A549 (cell line): ENCODE results near the gene LCE5A. TPM values are rescaled to one million over a fixed set of nuclear protein-coding genes. Genes with fewer than 3 reads are reported as not detected.
A peak's percentile ranks its signal among the peaks of the same experiment; 100 is the strongest.

Experiments used
- ATAC-seq, 2 experiments: fragments of 200-7000 bp in 1 of 2; fragments of >200 bp in 1 of 2; cut with Nextera tagmentation in 1 of 2; cut with Tn5 transposase in 1 of 2; 3 replicates each; pipeline versions ENCODE4 v1.8.0 to v1.9.1; 2018 to 2020; ENCODE audit warnings: mild to moderate bottlenecking in 1 of 2, moderate library complexity in 1 of 2
- CTCF ChIA-PET: fragments of 300-600 bp; sonication (Branson Sonifier 250); formaldehyde crosslinking; extraction: SDS; loops from one replicate; lab custom pipeline; 2021; ENCODE audit warnings: antibody characterized with exemption, inconsistent platforms; lab: Yijun Ruan, JAX
- POLR2A ChIA-PET: fragments of 350-600 bp; formaldehyde crosslinking; extraction: SDS; loops from one replicate; lab custom pipeline; 2021; ENCODE audit warnings: antibody characterized with exemption, inconsistent platforms; lab: Yijun Ruan, JAX
- DNase-seq, 2 experiments: peaks; one replicate each; pipeline versions ENCODE4 v3.0.0 to v3.0.0-alpha.2; 2011 to 2016; ENCODE audit warnings: low read depth in 1 of 2, low spot score in 1 of 2
- FAIRE-seq: peaks from 2 replicates; lab custom pipeline; 2011; peaks lifted over from hg19 to GRCh38; lab: Jason Lieb, UNC
- H3K27ac ChIP-seq, 2 experiments: fragments of >200 bp; sonication (Bioruptor Twin); formaldehyde crosslinking; 3 replicates each; pipeline ENCODE4 v1.5.1; 2016 to 2017
- H3K4me1 ChIP-seq: fragments of >200 bp; sonication (Bioruptor Twin); formaldehyde crosslinking; 3 replicates; pipeline ENCODE4 v1.6.1; 2016
- H3K4me2 ChIP-seq: fragments of >200 bp; sonication (Bioruptor Twin); formaldehyde crosslinking; 3 replicates; pipeline ENCODE4 v1.6.1; 2016
- H3K4me3 ChIP-seq: fragments of >200 bp; sonication (Bioruptor Twin); formaldehyde crosslinking; 3 replicates; pipeline ENCODE4 v1.5.1; 2016
- H3K9me3 ChIP-seq: fragments of >200 bp; sonication (Bioruptor Twin); formaldehyde crosslinking; 3 replicates; pipeline ENCODE4 v1.6.1; 2016
- CBX2 ChIP-seq: fragments of 200-600 bp; sonication (generic); IDR thresholded peaks from 2 replicates; pipeline ENCODE4 v1.6.1; 2016; ENCODE audit warnings: low read depth, mild to moderate bottlenecking, borderline replicate concordance
- CEBPB ChIP-seq, 2 experiments: fragments of >200 bp in 1 of 2; sonication (Bioruptor Twin) in 1 of 2; formaldehyde crosslinking in 1 of 2; IDR thresholded peaks; 2 replicates each; pipeline ENCODE4 v1.6.1; 2012 to 2016
- CHD2 ChIP-seq: fragments of 150-350 bp; IDR thresholded peaks from 2 replicates; pipeline ENCODE4 v1.6.1; 2014; ENCODE audit warnings: low read length; ENCODE audit not compliant: partially characterized antibody
- EHF ChIP-seq: fragments of 250-450 bp; sonication (Bioruptor Pico); IDR thresholded peaks from 2 replicates; pipeline ENCODE4 v1.5.0; 2020; ENCODE audit warnings: mild to moderate bottlenecking
- ESRRA ChIP-seq: fragments of 150-350 bp; IDR thresholded peaks from 2 replicates; pipeline ENCODE4 v1.6.1; 2014; ENCODE audit warnings: mild to moderate bottlenecking, low read length, borderline replicate concordance
- FOSB ChIP-seq: fragments of 250-450 bp; sonication (Bioruptor Pico); IDR thresholded peaks from 2 replicates; pipeline ENCODE4 v1.5.0; 2020; ENCODE audit warnings: mild to moderate bottlenecking, moderate library complexity
- GATA3 ChIP-seq: IDR thresholded peaks from 2 replicates; pipeline ENCODE4 v1.6.1; 2012; ENCODE audit warnings: borderline replicate concordance
- HOXA7 ChIP-seq: fragments of 250-450 bp; sonication (Bioruptor Pico); IDR thresholded peaks from 2 replicates; pipeline ENCODE4 v1.5.0; 2020; ENCODE audit warnings: mild to moderate bottlenecking, moderate library complexity
- KDM5A ChIP-seq: fragments of 200-600 bp; sonication (generic); IDR thresholded peaks from 2 replicates; pipeline ENCODE4 v1.6.1; 2016; ENCODE audit warnings: antibody characterized with exemption, mild to moderate bottlenecking
- MAFK ChIP-seq: fragments of 450-650 bp; IDR thresholded peaks from 2 replicates; pipeline ENCODE4 v1.6.1; 2014; ENCODE audit not compliant: partially characterized antibody
- MAZ ChIP-seq: fragments of 150-350 bp; IDR thresholded peaks from 2 replicates; pipeline ENCODE4 v1.6.1; 2014; ENCODE audit warnings: antibody characterized with exemption, low read depth, low read length, borderline replicate concordance
- MYC ChIP-seq: IDR thresholded peaks from 2 replicates; pipeline ENCODE4 v1.6.1; 2012; ENCODE audit warnings: mild to moderate bottlenecking, inconsistent platforms, low read length, improper control_type of control experiment, borderline replicate concordance
- NR3C1 ChIP-seq: fragments of >200 bp; sonication (Bioruptor Twin); formaldehyde crosslinking; IDR thresholded peaks from 3 replicates; pipeline ENCODE4 v1.6.1; 2017
- PHF8 ChIP-seq: fragments of 200-600 bp; sonication (generic); IDR thresholded peaks from 2 replicates; pipeline ENCODE4 v1.6.1; 2016; ENCODE audit warnings: low read depth, mild to moderate bottlenecking, antibody characterized with exemption, moderate library complexity, borderline replicate concordance
- POLR2AphosphoS2 ChIP-seq: conservative IDR thresholded peaks from 2 replicates; pipeline ENCODE4 v1.6.1; 2012; ENCODE audit warnings: low read length, improper control_type of control experiment, inconsistent platforms
- RAD21 ChIP-seq, 2 experiments: fragments of >200 bp in 1 of 2; sonication (Bioruptor Twin) in 1 of 2; formaldehyde crosslinking in 1 of 2; IDR thresholded peaks in 1 of 2; conservative IDR thresholded peaks in 1 of 2; 2 replicates in 1 of 2; 3 replicates in 1 of 2; pipeline ENCODE4 v1.6.1; 2012 to 2018; ENCODE audit warnings: inconsistent platforms in 1 of 2
- RCOR1 ChIP-seq: fragments of 150-350 bp; IDR thresholded peaks from 2 replicates; pipeline ENCODE4 v1.6.1; 2014; ENCODE audit warnings: antibody characterized with exemption, low read length, low read depth
- RFX5 ChIP-seq: fragments of 450-650 bp; IDR thresholded peaks from 2 replicates; pipeline ENCODE4 v1.7.1; 2014; ENCODE audit warnings: antibody characterized with exemption, mild to moderate bottlenecking, moderate library complexity
- SMC3 ChIP-seq: fragments of >200 bp; sonication (Bioruptor Twin); formaldehyde crosslinking; IDR thresholded peaks from 3 replicates; pipeline ENCODE4 v1.6.1; 2018; ENCODE audit warnings: inconsistent platforms
- ZFP36 ChIP-seq: fragments of 450-650 bp; IDR thresholded peaks from 2 replicates; pipeline ENCODE4 v1.6.1; 2014; ENCODE audit warnings: borderline replicate concordance; ENCODE audit not compliant: partially characterized antibody
- ZNF302 ChIP-seq: fragments of 250-450 bp; sonication (Bioruptor Pico); IDR thresholded peaks from 2 replicates; pipeline ENCODE4 v1.9.0; 2021; ENCODE audit warnings: inconsistent platforms, mild to moderate bottlenecking, moderate library complexity
- WGBS: methylation state at CpG from one replicate; pipeline ENCODE4 v1.1.6; 2017; ENCODE audit errors: missing lambda C conversion rate; 5-methylcytosine and 5-hydroxymethylcytosine counted together
- polyA plus RNA-seq, 4 experiments: library from polyadenylated mRNA; depleted of rRNA in 3 of 4; stranded (reverse); fragments of >200 nt; fragmentation: RNase III in 1 of 4; extraction: RNeasy Plus Mini Kit Qiagen cat#74134 plus additional on column Dnase treatment in 1 of 4; gene quantifications; 2 replicates in 3 of 4; 3 replicates in 1 of 4; pipeline ENCODE4 v1.2.3, GENCODE V29; 2011 to 2017
- TF ChIP-seq, protein P1 (sequence below): fragments of 250-450 bp; sonication (Bioruptor Pico); IDR thresholded peaks from 2 replicates; pipeline ENCODE4 v1.5.0; 2021; ENCODE audit warnings: mild to moderate bottlenecking, moderate library complexity, borderline replicate concordance
- TF ChIP-seq, protein P2 (sequence below): IDR thresholded peaks from 2 replicates; pipeline ENCODE4 v1.6.1; 2012
- TF ChIP-seq, protein P3 (sequence below): fragments of >200 bp; sonication (Bioruptor Twin); formaldehyde crosslinking; IDR thresholded peaks from 2 replicates; pipeline ENCODE4 v1.6.1; 2016
- TF ChIP-seq, protein P4 (sequence below): fragments of >200 bp; sonication (Bioruptor Twin); formaldehyde crosslinking; IDR thresholded peaks from 3 replicates; pipeline ENCODE4 v1.6.1; 2016
- TF ChIP-seq, protein P5 (sequence below): IDR thresholded peaks from 2 replicates; pipeline ENCODE4 v1.6.1; 2012; ENCODE audit warnings: low read depth, borderline replicate concordance

The LCE5A gene
- polyA plus RNA-seq, 2 of the 4 experiments (the other 2 are of a cell fraction) = not detected

DNA sequence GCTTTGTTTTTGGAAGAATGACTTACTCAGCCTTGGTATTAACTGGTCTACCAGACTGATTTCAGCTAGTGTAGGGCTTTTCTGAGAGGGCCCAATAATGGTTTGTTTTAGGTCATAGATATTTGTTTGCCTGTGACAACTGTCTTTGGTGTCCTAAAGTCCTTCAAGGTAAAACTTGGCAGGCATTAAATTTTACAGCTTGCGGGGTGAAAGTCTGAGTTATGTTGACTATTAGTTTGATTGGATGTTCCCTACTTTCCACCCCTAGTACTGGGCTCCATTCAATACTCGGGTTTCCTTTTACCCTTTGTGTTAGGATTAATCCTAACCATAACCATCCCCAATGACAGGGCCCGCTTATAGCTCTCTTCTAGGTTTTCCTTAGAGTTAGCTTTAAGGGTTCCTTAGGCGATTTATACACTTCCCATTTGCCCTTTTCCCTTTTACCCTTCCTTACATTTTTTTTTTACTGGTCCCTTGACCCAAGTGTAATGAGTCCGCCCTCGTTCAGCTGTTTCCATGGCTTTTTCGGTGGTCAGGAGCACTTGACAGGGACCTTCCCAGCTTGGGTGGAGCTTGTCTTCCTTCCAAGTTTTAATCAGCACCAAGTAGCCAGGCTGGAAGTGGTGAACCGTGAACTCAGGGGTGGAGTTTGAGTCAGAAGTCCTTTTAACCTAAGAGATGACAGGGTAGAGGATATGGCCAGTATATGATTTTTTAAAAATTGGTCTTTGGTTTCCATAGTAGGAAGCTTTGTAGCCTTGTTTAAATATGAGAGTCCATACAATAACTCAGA is 28.5 kb upstream of the LCE5A start:
- CTCF ChIA-PET = interaction anchor here (0.6 to 4.5 kb wide), 7 partner anchors 12 to 429 kb away, joined by 3 to 37 read pairs (median 7); no protein-coding TSS in a partner anchor
- DNase-seq (no peak), FAIRE-seq (no peak), ATAC-seq (no peak)
- WGBS = 58% methylated on average over 8 of the region's 8 CpGs
- H3K4me1 ChIP-seq = no peaks in the 10 kb centered on the region
- peaks cover 16% of the 10 kb centered on the region; the same call in 2 of the 3 replicates for H3K9me3 ChIP-seq
- no peak overlapping the region for H3K4me3 ChIP-seq
- H3K27ac ChIP-seq = no peak overlapping the region
- TF ChIP-seq KDM5A = no peak
- TF ChIP-seq MYC = no peak
- no peak for TF ChIP-seq RCOR1
- no peak for TF ChIP-seq ZNF302 (CRISPR knock-in tag)
- TF ChIP-seq MAZ = no peak
- TF ChIP-seq RFX5 = no peak
- no peak for TF ChIP-seq CHD2
- TF ChIP-seq, protein P1, sequence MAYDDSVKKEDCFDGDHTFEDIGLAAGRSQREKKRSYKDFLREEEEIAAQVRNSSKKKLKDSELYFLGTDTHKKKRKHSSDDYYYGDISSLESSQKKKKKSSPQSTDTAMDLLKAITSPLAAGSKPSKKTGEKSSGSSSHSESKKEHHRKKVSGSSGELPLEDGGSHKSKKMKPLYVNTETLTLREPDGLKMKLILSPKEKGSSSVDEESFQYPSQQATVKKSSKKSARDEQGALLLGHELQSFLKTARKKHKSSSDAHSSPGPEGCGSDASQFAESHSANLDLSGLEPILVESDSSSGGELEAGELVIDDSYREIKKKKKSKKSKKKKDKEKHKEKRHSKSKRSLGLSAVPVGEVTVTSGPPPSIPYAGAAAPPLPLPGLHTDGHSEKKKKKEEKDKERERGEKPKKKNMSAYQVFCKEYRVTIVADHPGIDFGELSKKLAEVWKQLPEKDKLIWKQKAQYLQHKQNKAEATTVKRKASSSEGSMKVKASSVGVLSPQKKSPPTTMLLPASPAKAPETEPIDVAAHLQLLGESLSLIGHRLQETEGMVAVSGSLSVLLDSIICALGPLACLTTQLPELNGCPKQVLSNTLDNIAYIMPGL (CRISPR knock-in tag) = no peak
- TF ChIP-seq, protein P2, sequence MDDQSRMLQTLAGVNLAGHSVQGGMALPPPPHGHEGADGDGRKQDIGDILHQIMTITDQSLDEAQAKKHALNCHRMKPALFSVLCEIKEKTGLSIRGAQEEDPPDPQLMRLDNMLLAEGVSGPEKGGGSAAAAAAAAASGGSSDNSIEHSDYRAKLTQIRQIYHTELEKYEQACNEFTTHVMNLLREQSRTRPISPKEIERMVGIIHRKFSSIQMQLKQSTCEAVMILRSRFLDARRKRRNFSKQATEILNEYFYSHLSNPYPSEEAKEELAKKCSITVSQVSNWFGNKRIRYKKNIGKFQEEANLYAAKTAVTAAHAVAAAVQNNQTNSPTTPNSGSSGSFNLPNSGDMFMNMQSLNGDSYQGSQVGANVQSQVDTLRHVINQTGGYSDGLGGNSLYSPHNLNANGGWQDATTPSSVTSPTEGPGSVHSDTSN = no peak
- TF ChIP-seq ESRRA = no peak
- TF ChIP-seq PHF8 = no peak
- H3K4me2 ChIP-seq = no peak overlapping the region
- POLR2A ChIA-PET = no interaction called here

DNA sequence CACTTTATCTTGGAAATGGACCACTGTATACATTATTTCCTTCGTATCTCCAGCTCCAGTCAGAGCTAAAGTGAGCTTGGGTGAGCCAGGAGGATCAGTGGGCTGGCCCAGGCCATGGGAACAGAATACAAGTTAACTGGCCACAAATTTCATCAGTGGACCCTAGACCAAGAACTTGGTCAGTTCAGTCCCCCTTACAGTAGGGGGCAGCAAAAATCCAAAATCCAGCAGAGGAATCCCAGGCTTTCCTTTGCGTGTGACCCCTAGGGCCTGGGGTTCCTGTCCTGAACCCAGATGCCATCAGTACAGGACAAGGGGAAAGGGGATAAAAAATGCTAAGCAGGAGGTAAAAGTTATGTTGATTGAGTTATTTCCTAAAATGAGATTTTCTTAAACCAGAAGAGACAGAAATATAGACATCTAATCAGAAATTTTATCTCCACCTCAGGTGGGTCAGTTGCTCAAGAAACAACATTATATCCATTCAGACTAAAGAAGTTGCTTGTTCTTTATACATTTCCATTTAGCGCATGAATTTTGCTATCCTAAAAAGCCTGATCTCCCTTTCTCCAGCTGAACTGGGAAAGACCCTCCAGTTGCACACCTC is 24.1 kb upstream of the LCE5A start:
- Histone ChIP-seq H3K4me3 (no peak overlapping the region), H3K4me1 (no peaks in the 10 kb centered on the region), H3K27ac (no peak overlapping the region), H3K9me3 (0 out of 3 replicates have a peak, but pooled peaks cover 3% of the 10 kb centered on the region), H3K4me2 (no peak overlapping the region)
- FAIRE-seq = no peak
- peak; percentile 30 to 44 for DNase-seq
- CTCF ChIA-PET = interaction anchor here (1.2 to 3.4 kb wide), 4 partner anchors 10 to 47 kb away, joined by 3 to 15 read pairs (median 5); no protein-coding TSS in a partner anchor
- 61% methylated on average over 3 of the region's 3 CpGs for WGBS
- peak; percentile 68 to 81; a peak in 5 of 6 replicates for ATAC-seq
- POLR2A ChIA-PET = no interaction called here
- TF ChIP-seq FOSB = no peak
- TF ChIP-seq HOXA7 (CRISPR knock-in tag) = no peak
- TF ChIP-seq ZFP36 = no peak
- no peak for TF ChIP-seq ZNF302 (CRISPR knock-in tag)
- TF ChIP-seq POLR2AphosphoS2 = no peak
- TF ChIP-seq, protein P3, sequence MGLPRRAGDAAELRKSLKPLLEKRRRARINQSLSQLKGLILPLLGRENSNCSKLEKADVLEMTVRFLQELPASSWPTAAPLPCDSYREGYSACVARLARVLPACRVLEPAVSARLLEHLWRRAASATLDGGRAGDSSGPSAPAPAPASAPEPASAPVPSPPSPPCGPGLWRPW = no peak
- peak; percentile 42 for TF ChIP-seq MAFK
- peak; percentile 66 for TF ChIP-seq SMC3
- TF ChIP-seq, protein P4, sequence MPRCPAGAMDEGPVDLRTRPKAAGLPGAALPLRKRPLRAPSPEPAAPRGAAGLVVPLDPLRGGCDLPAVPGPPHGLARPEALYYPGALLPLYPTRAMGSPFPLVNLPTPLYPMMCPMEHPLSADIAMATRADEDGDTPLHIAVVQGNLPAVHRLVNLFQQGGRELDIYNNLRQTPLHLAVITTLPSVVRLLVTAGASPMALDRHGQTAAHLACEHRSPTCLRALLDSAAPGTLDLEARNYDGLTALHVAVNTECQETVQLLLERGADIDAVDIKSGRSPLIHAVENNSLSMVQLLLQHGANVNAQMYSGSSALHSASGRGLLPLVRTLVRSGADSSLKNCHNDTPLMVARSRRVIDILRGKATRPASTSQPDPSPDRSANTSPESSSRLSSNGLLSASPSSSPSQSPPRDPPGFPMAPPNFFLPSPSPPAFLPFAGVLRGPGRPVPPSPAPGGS = no peak
- peak; percentile 68 to 73 for TF ChIP-seq RAD21 (conservative IDR thresholded peaks at IDR 0.05 in 1 of 2, IDR thresholded peaks at IDR 0.05 in 1 of 2)
- TF ChIP-seq, protein P1 (CRISPR knock-in tag) = no peak
- TF ChIP-seq CBX2 = no peak
- TF ChIP-seq CEBPB (IDR thresholded peaks at IDR 0.05) = no peak
- no peak for TF ChIP-seq NR3C1
- TF ChIP-seq, protein P5, sequence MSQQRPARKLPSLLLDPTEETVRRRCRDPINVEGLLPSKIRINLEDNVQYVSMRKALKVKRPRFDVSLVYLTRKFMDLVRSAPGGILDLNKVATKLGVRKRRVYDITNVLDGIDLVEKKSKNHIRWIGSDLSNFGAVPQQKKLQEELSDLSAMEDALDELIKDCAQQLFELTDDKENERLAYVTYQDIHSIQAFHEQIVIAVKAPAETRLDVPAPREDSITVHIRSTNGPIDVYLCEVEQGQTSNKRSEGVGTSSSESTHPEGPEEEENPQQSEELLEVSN = no peak
- TF ChIP-seq GATA3 = no peak
- no peak for TF ChIP-seq MAZ
- TF ChIP-seq EHF (CRISPR knock-in tag) = no peak
